Fibroblast of pulmonary artery (primary cell): ENCODE measurements around the gene FAT4.

Source experiments
- DNase-seq: peaks from one replicate; pipeline ENCODE4 v3.0.0-alpha.2; 2010; ENCODE audit warnings: low read depth
- H3K4me3 ChIP-seq: replicated peaks from 2 replicates; pipeline ENCODE4 v1.5.1; 2011; ENCODE audit warnings: low read depth, mild to moderate bottlenecking, control low read depth, low read length, moderate library complexity
- TF ChIP-seq, protein P1 (sequence below): IDR thresholded peaks from 2 replicates; pipeline ENCODE4 v1.5.1; 2011; ENCODE audit warnings: mild to moderate bottlenecking, control low read depth, low read length, inconsistent platforms; ENCODE audit errors: missing control alignments

The FAT4 gene

DNA sequence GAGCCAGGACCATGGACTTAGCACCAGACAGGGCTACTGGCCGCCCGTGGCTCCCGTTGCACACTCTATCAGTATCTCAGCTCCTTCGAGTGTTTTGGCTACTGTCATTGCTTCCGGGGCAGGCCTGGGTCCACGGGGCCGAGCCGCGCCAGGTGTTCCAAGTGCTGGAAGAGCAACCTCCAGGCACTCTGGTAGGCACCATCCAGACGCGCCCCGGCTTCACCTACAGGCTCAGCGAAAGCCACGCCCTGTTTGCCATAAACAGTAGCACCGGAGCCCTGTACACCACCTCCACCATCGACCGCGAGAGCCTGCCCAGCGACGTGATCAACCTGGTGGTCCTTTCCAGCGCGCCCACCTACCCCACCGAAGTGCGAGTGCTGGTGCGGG, 1.6 kb downstream of the FAT4 start:
- DNase-seq: peak; percentile 45
- H3K4me3 ChIP-seq: peak overlapping the region; percentile 92
- TF ChIP-seq, protein P1, sequence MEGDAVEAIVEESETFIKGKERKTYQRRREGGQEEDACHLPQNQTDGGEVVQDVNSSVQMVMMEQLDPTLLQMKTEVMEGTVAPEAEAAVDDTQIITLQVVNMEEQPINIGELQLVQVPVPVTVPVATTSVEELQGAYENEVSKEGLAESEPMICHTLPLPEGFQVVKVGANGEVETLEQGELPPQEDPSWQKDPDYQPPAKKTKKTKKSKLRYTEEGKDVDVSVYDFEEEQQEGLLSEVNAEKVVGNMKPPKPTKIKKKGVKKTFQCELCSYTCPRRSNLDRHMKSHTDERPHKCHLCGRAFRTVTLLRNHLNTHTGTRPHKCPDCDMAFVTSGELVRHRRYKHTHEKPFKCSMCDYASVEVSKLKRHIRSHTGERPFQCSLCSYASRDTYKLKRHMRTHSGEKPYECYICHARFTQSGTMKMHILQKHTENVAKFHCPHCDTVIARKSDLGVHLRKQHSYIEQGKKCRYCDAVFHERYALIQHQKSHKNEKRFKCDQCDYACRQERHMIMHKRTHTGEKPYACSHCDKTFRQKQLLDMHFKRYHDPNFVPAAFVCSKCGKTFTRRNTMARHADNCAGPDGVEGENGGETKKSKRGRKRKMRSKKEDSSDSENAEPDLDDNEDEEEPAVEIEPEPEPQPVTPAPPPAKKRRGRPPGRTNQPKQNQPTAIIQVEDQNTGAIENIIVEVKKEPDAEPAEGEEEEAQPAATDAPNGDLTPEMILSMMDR: no peak

DNA sequence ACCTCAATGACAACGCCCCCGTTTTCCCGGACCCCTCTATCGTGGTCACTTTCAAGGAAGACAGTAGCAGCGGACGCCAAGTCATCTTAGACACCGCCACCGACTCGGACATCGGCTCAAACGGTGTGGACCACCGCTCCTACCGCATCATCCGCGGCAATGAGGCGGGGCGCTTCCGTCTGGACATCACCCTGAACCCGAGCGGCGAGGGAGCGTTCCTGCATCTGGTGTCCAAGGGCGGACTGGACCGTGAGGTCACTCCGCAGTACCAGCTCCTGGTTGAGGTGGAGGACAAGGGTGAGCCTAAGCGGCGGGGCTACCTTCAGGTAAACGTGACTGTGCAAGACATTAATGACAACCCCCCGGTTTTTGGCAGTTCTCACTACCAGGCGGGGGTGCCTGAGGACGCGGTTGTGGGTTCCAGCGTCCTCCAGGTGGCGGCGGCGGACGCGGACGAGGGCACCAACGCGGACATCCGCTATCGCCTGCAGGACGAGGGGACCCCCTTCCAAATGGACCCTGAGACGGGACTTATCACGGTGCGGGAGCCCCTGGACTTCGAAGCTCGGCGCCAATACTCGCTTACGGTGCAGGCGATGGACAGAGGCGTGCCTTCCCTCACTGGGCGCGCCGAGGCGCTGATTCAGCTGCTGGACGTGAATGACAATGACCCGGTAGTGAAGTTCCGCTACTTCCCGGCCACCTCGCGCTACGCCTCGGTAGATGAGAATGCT, 2.2 kb downstream of the FAT4 start:
- DNase-seq: peak; percentile 37

DNA sequence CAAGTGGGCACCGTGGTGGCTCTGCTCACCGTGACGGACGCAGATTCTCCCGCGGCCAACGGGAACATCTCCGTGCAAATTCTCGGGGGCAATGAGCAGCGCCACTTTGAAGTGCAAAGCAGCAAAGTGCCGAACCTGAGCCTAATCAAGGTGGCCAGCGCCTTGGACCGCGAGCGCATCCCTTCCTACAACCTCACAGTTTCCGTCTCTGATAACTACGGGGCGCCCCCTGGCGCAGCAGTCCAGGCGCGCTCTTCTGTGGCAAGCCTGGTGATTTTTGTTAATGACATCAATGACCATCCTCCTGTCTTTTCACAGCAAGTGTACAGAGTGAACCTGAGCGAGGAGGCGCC, 2.7 kb downstream of the FAT4 start:
- TF ChIP-seq, protein P1: peak; percentile 51
- H3K4me3 ChIP-seq: peak overlapping the region; percentile 92
- peak; percentile 46 for DNase-seq

More for the DNA sequence above, 2.2 kb downstream of the FAT4 start:
- TF ChIP-seq, protein P1: peak; percentile 26
- H3K4me3 ChIP-seq: peak overlapping the region; percentile 92

DNA sequence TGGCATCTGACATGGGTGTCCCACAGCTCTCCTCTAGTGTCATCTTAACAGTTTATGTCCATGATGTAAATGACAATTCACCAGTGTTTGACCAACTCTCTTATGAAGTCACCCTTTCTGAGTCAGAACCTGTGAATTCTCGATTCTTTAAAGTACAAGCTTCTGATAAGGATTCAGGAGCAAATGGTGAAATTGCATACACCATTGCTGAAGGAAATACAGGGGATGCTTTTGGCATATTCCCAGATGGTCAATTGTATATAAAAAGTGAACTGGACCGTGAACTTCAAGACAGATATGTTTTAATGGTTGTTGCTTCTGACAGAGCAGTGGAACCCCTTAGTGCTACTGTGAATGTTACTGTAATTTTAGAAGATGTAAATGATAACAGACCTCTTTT, 4.6 kb downstream of the FAT4 start:
- TF ChIP-seq, protein P1: no peak

DNA sequence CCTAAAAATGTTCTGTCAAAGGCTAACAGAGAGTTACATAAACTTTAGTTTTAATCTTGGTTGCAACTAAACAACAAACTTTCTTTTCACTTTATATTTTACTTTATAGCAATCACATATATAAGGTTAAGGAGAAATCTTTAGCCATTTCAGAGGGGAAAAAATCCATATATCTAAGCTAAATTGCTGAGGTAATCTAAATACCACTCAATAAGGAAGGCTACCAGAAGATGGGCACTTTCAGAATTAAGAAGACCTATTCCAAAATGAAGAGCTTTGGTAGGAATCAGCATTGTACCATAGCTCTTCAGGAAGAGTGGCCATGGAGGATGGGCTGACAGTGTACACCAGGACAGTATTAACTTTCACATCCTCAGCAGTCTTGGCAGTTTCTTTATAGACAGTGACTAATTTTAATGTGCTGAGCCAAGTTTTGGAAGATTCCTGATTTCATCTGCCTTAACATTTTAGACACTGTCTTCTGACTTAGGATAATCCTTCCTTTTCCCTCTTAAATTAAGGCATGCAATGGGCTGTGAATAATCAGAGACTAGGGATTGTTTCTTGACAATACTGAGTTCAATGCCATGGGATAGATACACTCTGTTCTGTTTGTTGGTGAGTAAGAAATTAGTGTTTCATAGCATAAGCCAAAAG, 7.1 kb downstream of the FAT4 start:
- DNase-seq: peak; percentile 53
- peak overlapping the region; percentile 45 for H3K4me3 ChIP-seq
- TF ChIP-seq, protein P1: no peak

More for the DNA sequence above, 4.6 kb downstream of the FAT4 start:
- peak overlapping the region; percentile 92 for H3K4me3 ChIP-seq
- peak; percentile 32 for DNase-seq

DNA sequence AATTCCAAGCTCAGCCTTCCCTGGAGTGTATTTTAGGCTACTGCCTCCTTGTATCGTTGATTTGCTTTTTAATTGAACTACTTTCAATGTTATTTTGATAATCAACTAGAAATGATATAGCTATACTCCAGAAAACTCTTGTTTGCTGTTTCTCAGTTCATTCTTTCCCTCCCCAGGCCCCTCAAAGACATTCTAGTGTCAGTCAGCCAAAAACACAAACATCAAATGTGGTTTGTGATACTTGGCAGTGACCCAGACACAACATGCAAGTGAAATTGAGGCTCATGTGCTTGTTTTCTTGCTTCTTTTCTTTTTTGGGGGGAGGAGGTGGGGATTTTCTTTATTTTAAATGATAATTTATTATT, 7.6 kb downstream of the FAT4 start:
- H3K4me3 ChIP-seq: peak overlapping the region; percentile 45
- DNase-seq: peak; percentile 69
- TF ChIP-seq, protein P1: no peak
